H1 (cell line): ENCODE data around the gene NUP155. TPM values are rescaled to one million over a fixed set of nuclear protein-coding genes. Genes with fewer than 3 reads are reported as not detected.
"Not testable (repeated sequence)": the region's sequence is repeated elsewhere in the genome, so short reads cannot be mapped to it uniquely, and the experiment has no call there.

Source experiments
- CTCF ChIA-PET: fragments of 300-600 bp; sonication (Branson Sonifier 250); formaldehyde crosslinking; loops from one replicate; lab custom pipeline; 2021; ENCODE audit not compliant: partially characterized antibody; lab: Charles Lee
- POLR2A ChIA-PET: fragments of 300-600 bp; sonication (Branson Sonifier 250); formaldehyde crosslinking; loops from one replicate; lab custom pipeline; 2021; ENCODE audit warnings: inconsistent platforms; ENCODE audit not compliant: partially characterized antibody; lab: Charles Lee
- DNase-seq, 2 experiments: peaks; one replicate each; pipeline versions ENCODE4 v3.0.0 to v3.0.0-alpha.2; 2010 to 2022; ENCODE audit warnings: low spot score in 2 of 2, low read depth in 1 of 2, mixed read lengths in 1 of 2
- FAIRE-seq: peaks from 2 replicates; lab custom pipeline; 2011; peaks lifted over from hg19 to GRCh38; lab: Jason Lieb, UNC
- H2AFZ ChIP-seq: 2 replicates; pipeline ENCODE4 v1.8.1; 2012; ENCODE audit warnings: low read length, inconsistent platforms
- H2AK5ac ChIP-seq: 2 replicates; pipeline ENCODE4 v1.6.1; 2013; ENCODE audit warnings: low read depth, low read length
- H2BK120ac ChIP-seq: replicated peaks from 2 replicates; pipeline ENCODE3; 2013; ENCODE audit warnings: low read depth, low read length, inconsistent platforms
- H2BK12ac ChIP-seq: 2 replicates; pipeline ENCODE4 v1.6.1; 2013; ENCODE audit warnings: low read depth, low read length
- H2BK15ac ChIP-seq: 2 replicates; pipeline ENCODE4 v1.6.1; 2013; ENCODE audit warnings: low read length
- H2BK20ac ChIP-seq: 2 replicates; pipeline ENCODE4 v1.6.1; 2013; ENCODE audit warnings: low read length
- H2BK5ac ChIP-seq: 2 replicates; pipeline ENCODE4 v1.6.1; 2013; ENCODE audit warnings: low read depth, low read length
- H3K14ac ChIP-seq: 2 replicates; pipeline ENCODE4 v1.6.1; 2013; ENCODE audit warnings: inconsistent platforms; ENCODE audit not compliant: insufficient read length
- H3K18ac ChIP-seq: 2 replicates; pipeline ENCODE4 v1.6.1; 2013; ENCODE audit warnings: low read length; ENCODE audit errors: extremely low read depth
- H3K23ac ChIP-seq: 2 replicates; pipeline ENCODE4 v1.6.1; 2013; ENCODE audit warnings: inconsistent platforms; ENCODE audit not compliant: insufficient read length
- H3K23me2 ChIP-seq: 2 replicates; pipeline ENCODE4 v1.6.1; 2013; ENCODE audit warnings: low read depth, low read length
- H3K27ac ChIP-seq: 2 replicates; pipeline ENCODE4 v1.6.1; 2011; ENCODE audit warnings: low read depth, low read length, inconsistent platforms
- H3K27me3 ChIP-seq, 4 experiments: replicated peaks in 1 of 4; 1 replicate in 1 of 4; 2 replicates in 3 of 4; pipeline versions ENCODE4 v1.6.1 to v1.8.1; 2011 to 2013; ENCODE audit warnings: low read length in 3 of 4, mild to moderate bottlenecking in 3 of 4, inconsistent platforms in 2 of 4, mixed read lengths in 2 of 4, moderate library complexity in 1 of 4; ENCODE audit not compliant: control insufficient read depth in 3 of 4, insufficient read depth in 3 of 4; ENCODE audit errors: extremely low read depth in 1 of 4
- H3K36me3 ChIP-seq, 4 experiments: 2 replicates each; pipeline versions ENCODE4 v1.6.1 to v1.8.1; 2011 to 2013; ENCODE audit warnings: mild to moderate bottlenecking in 4 of 4, low read length in 3 of 4, moderate library complexity in 2 of 4, control low read depth in 1 of 4, inconsistent platforms in 1 of 4; ENCODE audit not compliant: insufficient read depth in 4 of 4, control insufficient read depth in 2 of 4
- H3K4ac ChIP-seq: replicated peaks from 2 replicates; pipeline ENCODE3; 2013; ENCODE audit warnings: low read length, low read depth, mixed read lengths, inconsistent platforms; ENCODE audit not compliant: insufficient read length
- H3K4me1 ChIP-seq, 4 experiments: replicated peaks in 1 of 4; 1 replicate in 1 of 4; 2 replicates in 3 of 4; pipeline versions ENCODE4 v1.6.1 to v1.8.1; 2011 to 2013; ENCODE audit warnings: low read length in 3 of 4, inconsistent platforms in 2 of 4, mixed read lengths in 1 of 4; ENCODE audit not compliant: insufficient read depth in 4 of 4, control insufficient read depth in 3 of 4
- H3K4me2 ChIP-seq, 2 experiments: 2 replicates each; pipeline versions ENCODE4 v1.6.1 to v1.8.1; 2011 to 2013; ENCODE audit warnings: low read depth in 2 of 2, low read length in 2 of 2, control low read depth in 1 of 2, inconsistent platforms in 1 of 2, mild to moderate bottlenecking in 1 of 2; ENCODE audit not compliant: insufficient read depth in 1 of 2
- H3K4me3 ChIP-seq, 4 experiments: fragments of 200-600, 300-600 bp in 1 of 4; sonication (generic), shearing (Covaris generic), sonication (Bioruptor Twin) in 1 of 4; 2 replicates each; pipeline versions ENCODE4 v1.5.1 to v1.8.1; 2011 to 2016; ENCODE audit warnings: low read length in 4 of 4, low read depth in 3 of 4, control low read depth in 2 of 4, inconsistent platforms in 2 of 4, mild to moderate bottlenecking in 2 of 4, mixed read lengths in 1 of 4, moderate library complexity in 1 of 4; ENCODE audit not compliant: insufficient read depth in 2 of 4; ENCODE audit errors: extremely low read depth in 1 of 4
- H3K56ac ChIP-seq: replicated peaks from 2 replicates; pipeline ENCODE3; 2013; ENCODE audit warnings: low read depth, mild to moderate bottlenecking, mixed read lengths, low read length, inconsistent platforms; ENCODE audit not compliant: insufficient read length
- H3K79me1 ChIP-seq: 2 replicates; pipeline ENCODE4 v1.6.1; 2013; ENCODE audit warnings: low read depth, low read length, control low read depth
- H3K79me2 ChIP-seq, 2 experiments: 2 replicates each; pipeline versions ENCODE4 v1.6.1 to v1.8.1; 2012 to 2013; ENCODE audit warnings: low read length in 2 of 2, mild to moderate bottlenecking in 2 of 2, inconsistent platforms in 1 of 2; ENCODE audit not compliant: insufficient read depth in 2 of 2, control insufficient read depth in 1 of 2
- H3K9ac ChIP-seq, 4 experiments: replicated peaks in 1 of 4; 1 replicate in 1 of 4; 2 replicates in 3 of 4; pipeline versions ENCODE4 v1.6.1 to v1.8.1; 2011 to 2013; ENCODE audit warnings: low read depth in 3 of 4, low read length in 3 of 4, control low read depth in 2 of 4, mild to moderate bottlenecking in 2 of 4, moderate library complexity in 2 of 4, inconsistent platforms in 1 of 4; ENCODE audit errors: extremely low read depth in 1 of 4
- H3K9me3 ChIP-seq, 2 experiments: 2 replicates each; pipeline versions ENCODE4 v1.6.1 to v1.8.1; 2012 to 2013; ENCODE audit warnings: mild to moderate bottlenecking in 2 of 2, moderate library complexity in 2 of 2, control low read depth in 1 of 2, inconsistent platforms in 1 of 2, low read depth in 1 of 2, low read length in 1 of 2, mixed read lengths in 1 of 2; ENCODE audit not compliant: insufficient read depth in 2 of 2
- H4K20me1 ChIP-seq, 2 experiments: replicated peaks in 1 of 2; 2 replicates each; pipeline versions ENCODE3 to v1.8.1; 2011 to 2013; ENCODE audit warnings: inconsistent platforms in 2 of 2, low read length in 2 of 2, mild to moderate bottlenecking in 1 of 2; ENCODE audit not compliant: insufficient read depth in 2 of 2, control insufficient read depth in 1 of 2
- H4K5ac ChIP-seq: 2 replicates; pipeline ENCODE4 v1.6.1; 2013; ENCODE audit warnings: low read length, low read depth, mixed read lengths, inconsistent platforms; ENCODE audit not compliant: insufficient read length
- H4K8ac ChIP-seq: 2 replicates; pipeline ENCODE4 v1.8.0; 2013; ENCODE audit warnings: mild to moderate bottlenecking, moderate library complexity, low read length, inconsistent platforms; ENCODE audit not compliant: insufficient read depth; ENCODE audit errors: extremely low read depth
- H4K91ac ChIP-seq: replicated peaks from 2 replicates; pipeline ENCODE3; 2013; ENCODE audit warnings: low read length, mixed read lengths, inconsistent platforms; ENCODE audit not compliant: insufficient read length
- CTCF ChIP-seq, 3 experiments: IDR thresholded peaks; 1 replicate in 2 of 3; 2 replicates in 1 of 3; pipeline versions ENCODE4 v1.5.1 to v1.6.1; 2011; ENCODE audit warnings: low read length in 3 of 3, mild to moderate bottlenecking in 3 of 3, inconsistent platforms in 2 of 3, low read depth in 1 of 3, moderate library complexity in 1 of 3; ENCODE audit not compliant: insufficient read depth in 1 of 3; ENCODE audit errors: control extremely low read depth in 1 of 3
- EGR1 ChIP-seq: IDR thresholded peaks from 2 replicates; pipeline ENCODE4 v1.6.1; 2011; ENCODE audit warnings: low read depth, low read length, borderline replicate concordance
- JUND ChIP-seq: IDR thresholded peaks from 2 replicates; pipeline ENCODE4 v1.6.1; 2011; ENCODE audit warnings: mild to moderate bottlenecking, improper control_type of control experiment, low read length
- PHF8 ChIP-seq: fragments of 200-600 bp; sonication (generic); conservative IDR thresholded peaks from 2 replicates; pipeline ENCODE4 v1.7.1; 2012; ENCODE audit warnings: low read depth, mild to moderate bottlenecking, inconsistent platforms, low read length, moderate library complexity
- POLR2A ChIP-seq, 2 experiments: IDR thresholded peaks; 1 replicate in 1 of 2; 2 replicates in 1 of 2; pipeline ENCODE4 v1.6.1; 2011; ENCODE audit warnings: low read depth in 2 of 2, low read length in 2 of 2, mild to moderate bottlenecking in 2 of 2; ENCODE audit errors: control extremely low read depth in 1 of 2
- POLR2AphosphoS5 ChIP-seq: IDR thresholded peaks from 2 replicates; pipeline ENCODE4 v1.6.1; 2011; ENCODE audit warnings: low read depth, low read length
- SP1 ChIP-seq: IDR thresholded peaks from 2 replicates; pipeline ENCODE4 v1.6.1; 2011; ENCODE audit warnings: low read depth, low read length
- SP2 ChIP-seq: IDR thresholded peaks from 2 replicates; pipeline ENCODE4 v1.6.1; 2012; ENCODE audit warnings: mild to moderate bottlenecking, low read length, inconsistent platforms
- TAF1 ChIP-seq: IDR thresholded peaks from 2 replicates; pipeline ENCODE4 v1.6.1; 2011; ENCODE audit warnings: mild to moderate bottlenecking, low read depth, low read length
- TBP ChIP-seq: IDR thresholded peaks from 2 replicates; pipeline ENCODE4 v1.6.1; 2011; ENCODE audit warnings: low read depth, low read length, improper control_type of control experiment
- YY1 ChIP-seq: IDR thresholded peaks from 2 replicates; pipeline ENCODE4 v1.6.1; 2011; ENCODE audit warnings: low read depth, mild to moderate bottlenecking, low read length
- WGBS, 2 experiments: shearing (Covaris generic) in 1 of 2; methylation state at CpG; one replicate each; pipeline versions ENCODE4 v1.1.6 to v1.1.7; 2013 to 2015; ENCODE audit warnings: low lambda C conversion rate in 2 of 2, mixed read lengths in 2 of 2, inconsistent platforms in 1 of 2, low coverage in 1 of 2, missing lambda C conversion rate in 1 of 2; ENCODE audit not compliant: insufficient replicate concordance in 2 of 2, insufficient coverage in 1 of 2, insufficient read length in 1 of 2; ENCODE audit errors: extremely low coverage in 1 of 2, missing lambda C conversion rate in 1 of 2; 5-methylcytosine and 5-hydroxymethylcytosine counted together
- polyA plus RNA-seq, 7 experiments: library from polyadenylated mRNA; depleted of rRNA in 3 of 7; stranded (reverse) in 5 of 7; unstranded in 2 of 7; fragments of >200 nt in 5 of 7; fragments of 200-250 nt in 2 of 7; gene quantifications; 1 replicate in 5 of 7; 2 replicates in 1 of 7; 4 replicates in 1 of 7; pipeline versions ENCODE4 v1.2.1 to v1.2.3, GENCODE V29; 2011 to 2013; ENCODE audit warnings: missing spikeins in 2 of 7, mixed read lengths in 2 of 7
- total RNA-seq: library from RNA; stranded (reverse); fragmentation: NEBNext Ultra II Directional; extraction: Animal tissue kit (Norgen Biotek cat#: 25700); gene quantifications from 2 replicates; pipeline ENCODE4 v1.2.1, GENCODE V29; 2021

NUP155 gene
- total and polyA plus RNA-seq, 2 of the 8 experiments (the other 6 are each of a cell fraction or from before 2014, with no cell fraction given): 27.1 to 91.6 TPM

DNA sequence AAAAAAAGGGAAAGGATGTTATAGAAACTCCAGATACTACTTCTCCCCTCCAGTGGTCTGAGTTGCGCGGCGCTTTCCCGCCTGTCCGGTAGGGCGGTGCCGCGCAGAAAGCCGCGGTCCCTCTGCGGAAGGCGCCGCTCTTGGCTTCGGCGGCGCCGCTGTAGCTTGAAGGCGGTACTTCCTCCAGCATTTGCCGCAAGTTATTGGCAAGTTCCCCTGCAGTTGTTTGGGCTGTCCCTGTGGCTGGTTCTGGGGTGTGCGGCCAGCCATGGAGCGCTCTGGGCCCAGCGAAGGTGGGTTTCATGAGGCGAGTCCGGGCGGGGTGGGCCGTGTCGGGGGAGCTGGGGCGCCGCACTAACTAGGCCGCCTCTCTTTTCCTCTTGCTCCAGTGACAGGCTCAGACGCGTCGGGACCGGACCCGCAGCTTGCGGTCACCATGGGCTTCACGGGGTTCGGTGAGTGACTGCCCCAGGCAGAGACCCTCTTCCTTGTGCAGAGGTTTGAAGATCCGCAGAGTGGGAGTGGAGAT lies 8.3 kb upstream of the NUP155 start, which contains the start of gene WDR70:
Gene WDR70 (plus strand): TSS at position 219 of the 529 bp plus-strand sequence. CDS start 50 bp downstream, at position 269.
- not testable (repeated sequence) for H3K23ac ChIP-seq, H3K79me1 ChIP-seq, H2BK20ac ChIP-seq, H4K8ac ChIP-seq, H4K91ac ChIP-seq, H3K79me2 ChIP-seq, H2AFZ ChIP-seq, H3K23me2 ChIP-seq, H3K9me3 ChIP-seq, H2BK15ac ChIP-seq, H2BK5ac ChIP-seq, H2BK12ac ChIP-seq, H2AK5ac ChIP-seq, H3K4me1 ChIP-seq, H4K5ac ChIP-seq, H3K18ac ChIP-seq, H3K36me3 ChIP-seq, H3K14ac ChIP-seq, H3K4ac ChIP-seq, H2BK120ac ChIP-seq, FAIRE-seq, H3K27ac ChIP-seq, H4K20me1 ChIP-seq, H3K56ac ChIP-seq, H3K27me3 ChIP-seq
- H3K4me3 ChIP-seq: peak within 1 kb of the TSS; percentile 60 to 83 (median 62)
- WGBS, 2 experiments: 1% methylated on average over 25 of the region's 39 CpGs; no CpG with 5 or more reads in 1 of the 2 experiments
- H3K4me2 ChIP-seq: peak within 1 kb of the TSS; percentile 16 to 64
- ChIA-PET CTCF (interaction anchor here (0.6 to 1.7 kb wide), 8 partner anchors 8 to 1599 kb away, joined by 3 to 6 read pairs (median 3); partner anchors contain the start of gene NUP155), POLR2A (interaction anchor here (1.0 to 3.9 kb wide), 3 partner anchors 9 to 13 kb away, joined by 3 to 19 read pairs (median 4); partner anchors contain the start of gene NUP155)
- DNase-seq: peak; percentile 79 to 83
- H3K9ac ChIP-seq: peak within 1 kb of the TSS in 3 of 4 experiments; percentile 26 to 41 (median 29); a peak in 2 of 7 replicates
- TF ChIP-seq SP2: peak; percentile 40; the same call in 1 of the 2 replicates
- peak; percentile 95 for TF ChIP-seq TAF1
- TF ChIP-seq TBP: peak; percentile 95
- TF ChIP-seq SP1: peak; percentile 58; the same call in 1 of the 2 replicates
- TF ChIP-seq YY1: peak; percentile 53; the same call in 1 of the 2 replicates
- peak; percentile 77 for TF ChIP-seq POLR2AphosphoS5
- TF ChIP-seq JUND: 0 out of 2 replicates have a peak, but pooled peaks have one; percentile 8
- peak; percentile 68 to 78 (median 68) for TF ChIP-seq CTCF (IDR thresholded peaks at IDR 0.05; ENCODE audit: control extremely low read depth in 1 of 3, insufficient read depth in 1 of 3, low read depth in 1 of 3, low read length in 3 of 3)
- peak; percentile 86 for TF ChIP-seq EGR1
- TF ChIP-seq PHF8: peak; percentile 67; the same call in 1 of the 2 replicates
- peak; percentile 63 to 81 for TF ChIP-seq POLR2A (IDR thresholded peaks at IDR 0.05; ENCODE audit: control extremely low read depth in 1 of 2, low read depth in 2 of 2, low read length in 2 of 2)
